Measurements from ENCODE around the gene PDX1.

Gene PDX1

DNA sequence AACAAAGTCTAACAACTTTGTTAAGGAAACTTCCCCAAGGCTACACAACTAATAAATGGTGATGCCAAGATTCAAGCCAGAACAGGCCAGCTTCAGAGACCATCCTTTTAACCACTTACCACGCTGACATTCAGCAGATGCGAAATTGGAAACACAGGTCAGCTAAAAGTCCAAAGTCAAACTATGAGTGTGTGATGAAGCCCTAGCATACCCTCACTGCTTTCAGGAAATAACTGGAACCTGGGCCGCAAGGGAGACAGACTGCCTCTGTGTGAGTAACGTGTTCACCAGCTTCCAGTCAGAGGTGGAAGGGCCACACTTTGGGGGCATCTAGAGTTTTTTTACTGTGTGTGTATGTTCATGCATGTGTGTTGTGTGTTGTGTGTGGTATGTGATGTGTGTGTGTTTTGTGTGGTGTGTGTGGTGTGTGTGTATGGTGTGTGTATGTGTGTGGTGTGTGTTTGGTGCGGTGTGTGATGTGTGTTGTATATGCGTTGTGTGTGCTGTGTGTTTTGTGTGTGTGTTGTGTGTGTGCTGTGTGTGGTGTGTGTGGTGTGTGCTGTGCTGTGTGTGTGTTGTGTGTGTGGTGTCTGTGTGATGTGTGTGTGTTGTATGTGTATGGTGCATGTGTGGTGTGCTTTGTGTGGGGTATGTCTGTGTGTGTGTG, 12.5 kb upstream of the PDX1 start:
- no peak for DNase-seq (ENCODE audit: low read depth in 1 of 2, low spot score in 1 of 2)
- Histone ChIP-seq H3K4me3 (replicated peaks; ENCODE audit: insufficient read depth, low read length) (no peak overlapping the region), H3K27me3 (ENCODE audit: insufficient read depth, poor library complexity, severe bottlenecking) (peaks cover 54% of the 10 kb centered on the region), H3K27ac (replicated peaks) (no peak overlapping the region)
- TF ChIP-seq POLR2AphosphoS5 (IDR thresholded peaks at IDR 0.05; ENCODE audit: low read depth) (no peak), SPI1 (IDR thresholded peaks at IDR 0.05; ENCODE audit: borderline replicate concordance, low read depth) (no peak), GABPA (IDR thresholded peaks at IDR 0.05; ENCODE audit: low read depth) (no peak)
- TF ChIP-seq, protein P1, sequence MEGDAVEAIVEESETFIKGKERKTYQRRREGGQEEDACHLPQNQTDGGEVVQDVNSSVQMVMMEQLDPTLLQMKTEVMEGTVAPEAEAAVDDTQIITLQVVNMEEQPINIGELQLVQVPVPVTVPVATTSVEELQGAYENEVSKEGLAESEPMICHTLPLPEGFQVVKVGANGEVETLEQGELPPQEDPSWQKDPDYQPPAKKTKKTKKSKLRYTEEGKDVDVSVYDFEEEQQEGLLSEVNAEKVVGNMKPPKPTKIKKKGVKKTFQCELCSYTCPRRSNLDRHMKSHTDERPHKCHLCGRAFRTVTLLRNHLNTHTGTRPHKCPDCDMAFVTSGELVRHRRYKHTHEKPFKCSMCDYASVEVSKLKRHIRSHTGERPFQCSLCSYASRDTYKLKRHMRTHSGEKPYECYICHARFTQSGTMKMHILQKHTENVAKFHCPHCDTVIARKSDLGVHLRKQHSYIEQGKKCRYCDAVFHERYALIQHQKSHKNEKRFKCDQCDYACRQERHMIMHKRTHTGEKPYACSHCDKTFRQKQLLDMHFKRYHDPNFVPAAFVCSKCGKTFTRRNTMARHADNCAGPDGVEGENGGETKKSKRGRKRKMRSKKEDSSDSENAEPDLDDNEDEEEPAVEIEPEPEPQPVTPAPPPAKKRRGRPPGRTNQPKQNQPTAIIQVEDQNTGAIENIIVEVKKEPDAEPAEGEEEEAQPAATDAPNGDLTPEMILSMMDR (IDR thresholded peaks at IDR 0.05; ENCODE audit: insufficient read depth, low read length): no peak
- TF ChIP-seq, protein P2, sequence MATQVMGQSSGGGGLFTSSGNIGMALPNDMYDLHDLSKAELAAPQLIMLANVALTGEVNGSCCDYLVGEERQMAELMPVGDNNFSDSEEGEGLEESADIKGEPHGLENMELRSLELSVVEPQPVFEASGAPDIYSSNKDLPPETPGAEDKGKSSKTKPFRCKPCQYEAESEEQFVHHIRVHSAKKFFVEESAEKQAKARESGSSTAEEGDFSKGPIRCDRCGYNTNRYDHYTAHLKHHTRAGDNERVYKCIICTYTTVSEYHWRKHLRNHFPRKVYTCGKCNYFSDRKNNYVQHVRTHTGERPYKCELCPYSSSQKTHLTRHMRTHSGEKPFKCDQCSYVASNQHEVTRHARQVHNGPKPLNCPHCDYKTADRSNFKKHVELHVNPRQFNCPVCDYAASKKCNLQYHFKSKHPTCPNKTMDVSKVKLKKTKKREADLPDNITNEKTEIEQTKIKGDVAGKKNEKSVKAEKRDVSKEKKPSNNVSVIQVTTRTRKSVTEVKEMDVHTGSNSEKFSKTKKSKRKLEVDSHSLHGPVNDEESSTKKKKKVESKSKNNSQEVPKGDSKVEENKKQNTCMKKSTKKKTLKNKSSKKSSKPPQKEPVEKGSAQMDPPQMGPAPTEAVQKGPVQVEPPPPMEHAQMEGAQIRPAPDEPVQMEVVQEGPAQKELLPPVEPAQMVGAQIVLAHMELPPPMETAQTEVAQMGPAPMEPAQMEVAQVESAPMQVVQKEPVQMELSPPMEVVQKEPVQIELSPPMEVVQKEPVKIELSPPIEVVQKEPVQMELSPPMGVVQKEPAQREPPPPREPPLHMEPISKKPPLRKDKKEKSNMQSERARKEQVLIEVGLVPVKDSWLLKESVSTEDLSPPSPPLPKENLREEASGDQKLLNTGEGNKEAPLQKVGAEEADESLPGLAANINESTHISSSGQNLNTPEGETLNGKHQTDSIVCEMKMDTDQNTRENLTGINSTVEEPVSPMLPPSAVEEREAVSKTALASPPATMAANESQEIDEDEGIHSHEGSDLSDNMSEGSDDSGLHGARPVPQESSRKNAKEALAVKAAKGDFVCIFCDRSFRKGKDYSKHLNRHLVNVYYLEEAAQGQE (IDR thresholded peaks at IDR 0.05; ENCODE audit: insufficient replicate concordance, low read depth): no peak

DNA sequence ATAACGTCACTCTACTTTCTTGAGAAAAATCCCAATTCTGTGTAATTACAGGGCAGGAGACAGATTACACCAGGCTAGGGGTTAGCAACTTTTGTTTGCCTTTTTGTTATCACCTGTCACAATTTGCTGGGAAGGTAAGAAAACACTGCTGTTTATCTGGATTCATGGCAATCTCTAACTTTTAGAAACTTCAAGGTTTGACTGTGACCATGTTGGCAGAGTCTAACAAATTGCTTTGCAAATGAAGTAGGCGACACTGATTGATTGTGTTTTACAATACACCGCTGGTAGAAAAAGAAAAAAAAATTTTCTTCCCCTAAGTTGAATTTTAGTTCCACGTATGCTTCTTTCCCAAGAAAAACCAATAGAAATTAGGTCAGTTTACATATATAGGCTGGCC, 10.4 kb upstream of the PDX1 start:
- peaks cover 48% of the 10 kb centered on the region for H3K27me3 ChIP-seq (ENCODE audit: insufficient read depth, poor library complexity, severe bottlenecking)

DNA sequence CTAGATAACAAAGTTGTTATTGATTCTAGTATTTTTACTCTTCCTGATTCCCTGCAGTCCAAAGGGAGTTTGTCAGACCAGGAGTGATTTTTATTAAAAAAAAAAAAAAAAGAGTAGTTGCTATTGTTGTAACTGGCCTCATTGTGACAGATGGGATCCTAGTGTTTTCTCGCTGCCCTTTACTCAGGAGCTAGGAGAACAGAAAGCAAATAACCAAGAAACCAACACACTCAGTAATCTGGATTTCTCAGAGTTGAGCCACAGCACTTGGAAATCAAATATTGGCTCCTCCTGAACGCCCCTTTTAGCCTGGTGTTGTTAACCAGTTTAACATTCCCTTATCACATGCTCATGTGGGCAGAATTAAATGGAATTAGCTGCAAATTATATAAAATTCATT, 8.3 kb upstream of the PDX1 start:
- TF ChIP-seq POLR2AphosphoS5 (IDR thresholded peaks at IDR 0.05; ENCODE audit: low read depth) (no peak), GABPA (IDR thresholded peaks at IDR 0.05; ENCODE audit: low read depth) (no peak), SPI1 (IDR thresholded peaks at IDR 0.05; ENCODE audit: borderline replicate concordance, low read depth) (no peak)
- TF ChIP-seq, protein P1 (IDR thresholded peaks at IDR 0.05; ENCODE audit: insufficient read depth, low read length): no peak
- TF ChIP-seq, protein P2 (IDR thresholded peaks at IDR 0.05; ENCODE audit: insufficient replicate concordance, low read depth): no peak
- no peak for DNase-seq (ENCODE audit: low read depth in 1 of 2, low spot score in 1 of 2)
- H3K27me3 ChIP-seq (ENCODE audit: insufficient read depth, poor library complexity, severe bottlenecking): peaks cover 57% of the 10 kb centered on the region
- H3K27ac ChIP-seq (replicated peaks): no peak overlapping the region
- H3K4me3 ChIP-seq (replicated peaks; ENCODE audit: insufficient read depth, low read length): no peak overlapping the region

More for the DNA sequence above, 10.4 kb upstream of the PDX1 start:
- no peak overlapping the region for H3K27ac ChIP-seq (replicated peaks)
- no peak for DNase-seq (ENCODE audit: low read depth in 1 of 2, low spot score in 1 of 2)
- TF ChIP-seq, protein P1 (IDR thresholded peaks at IDR 0.05; ENCODE audit: insufficient read depth, low read length): no peak
- TF ChIP-seq POLR2AphosphoS5 (IDR thresholded peaks at IDR 0.05; ENCODE audit: low read depth): no peak
- TF ChIP-seq GABPA (IDR thresholded peaks at IDR 0.05; ENCODE audit: low read depth): no peak
- no peak for TF ChIP-seq SPI1 (IDR thresholded peaks at IDR 0.05; ENCODE audit: borderline replicate concordance, low read depth)
- H3K4me3 ChIP-seq (replicated peaks; ENCODE audit: insufficient read depth, low read length): no peak overlapping the region

DNA sequence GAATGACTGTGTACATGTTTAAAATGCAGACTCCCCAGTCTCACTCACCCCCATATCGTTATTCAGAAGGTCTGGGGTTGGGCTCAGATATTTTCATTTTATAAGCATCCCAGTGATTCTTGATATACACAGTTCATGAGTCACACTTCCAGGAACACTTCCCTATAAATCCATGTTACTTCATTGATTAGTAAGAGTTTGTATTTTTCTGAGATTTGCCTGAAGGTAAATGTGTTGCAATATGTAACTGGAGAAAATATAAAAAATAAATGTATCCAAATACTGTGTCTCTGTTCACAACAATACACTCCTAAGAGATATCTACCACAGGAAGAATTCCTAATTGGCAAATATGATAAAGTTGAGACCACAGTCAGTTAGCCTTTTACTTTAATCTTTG, 6.6 kb upstream of the PDX1 start:
- Histone ChIP-seq H3K27me3 (ENCODE audit: insufficient read depth, poor library complexity, severe bottlenecking) (peaks cover 64% of the 10 kb centered on the region), H3K27ac (replicated peaks) (no peak overlapping the region), H3K4me3 (replicated peaks; ENCODE audit: insufficient read depth, low read length) (no peak overlapping the region)
- TF ChIP-seq SPI1 (IDR thresholded peaks at IDR 0.05; ENCODE audit: borderline replicate concordance, low read depth): no peak
- TF ChIP-seq, protein P2 (IDR thresholded peaks at IDR 0.05; ENCODE audit: insufficient replicate concordance, low read depth): no peak
- TF ChIP-seq GABPA (IDR thresholded peaks at IDR 0.05; ENCODE audit: low read depth): no peak
- no peak for TF ChIP-seq POLR2AphosphoS5 (IDR thresholded peaks at IDR 0.05; ENCODE audit: low read depth)
- TF ChIP-seq, protein P1 (IDR thresholded peaks at IDR 0.05; ENCODE audit: insufficient read depth, low read length): no peak
- DNase-seq (ENCODE audit: low read depth in 1 of 2, low spot score in 1 of 2): no peak

All from HL-60 (cell line).